Measurements from ENCODE around the gene AAR2. TPM values are rescaled to one million over a fixed set of nuclear protein-coding genes. Genes with fewer than 3 reads are reported as not detected.

AAR2 gene
- total RNA-seq, 8 experiments from 2014 or later = 18.1 to 32.5 (median 24.2) TPM

- no peak overlapping the region for H3K27ac ChIP-seq
- 0 to 59% (median 24%) methylated on average over 1 to 10 of the region's 14 CpGs; no CpG with 5 or more reads in 2 of the 10 experiments for WGBS, 10 experiments
- no peak for ATAC-seq (replicated peaks in 6 of 8)
- H3K4me3 ChIP-seq = no peak overlapping the region
- H3K4me1 ChIP-seq (replicated peaks in 1 of 2) = peaks cover 8 to 10% of the 10 kb centered on the region in 2 donors
- in situ Hi-C loops (cut with MboI; ENCODE audit: low pct_unique_long_range_greater_than_20kb in 2 of 9, low sequenced_read_pairs in 9 of 9, unreplicated experiment in 9 of 9) = no loop called here
Measured at GRCh38 chr20:36303020-36303595, 66.8 kb downstream of the AAR2 start.

GRCh38 chr20:36303831-36304230 lies 67.6 kb downstream of the AAR2 start:
- ATAC-seq (replicated peaks in 6 of 8) = no peak
- no peak overlapping the region for H3K27ac ChIP-seq
- peaks cover 8 to 10% of the 10 kb centered on the region in 2 donors for H3K4me1 ChIP-seq (replicated peaks in 1 of 2)
- no peak overlapping the region for H3K4me3 ChIP-seq
- WGBS, 10 experiments = 0 to 67% (median 60%) methylated on average over 1 of the region's 1 CpG; no CpG with 5 or more reads in 5 of the 10 experiments
- in situ Hi-C loops (cut with MboI; ENCODE audit: low pct_unique_long_range_greater_than_20kb in 2 of 9, low sequenced_read_pairs in 9 of 9, unreplicated experiment in 9 of 9) = no loop called here

- Histone ChIP-seq H3K4me1 (replicated peaks in 1 of 2) (peaks cover 8 to 10% of the 10 kb centered on the region in 2 donors), H3K27ac (no peak overlapping the region), H3K4me3 (no peak overlapping the region)
- 11 to 58% (median 30%) methylated on average over 1 to 6 of the region's 10 CpGs; no CpG with 5 or more reads in 1 of the 10 experiments for WGBS, 10 experiments
- in situ Hi-C loops (cut with MboI; ENCODE audit: low pct_unique_long_range_greater_than_20kb in 2 of 9, low sequenced_read_pairs in 9 of 9, unreplicated experiment in 9 of 9) = no loop called here
- no peak for ATAC-seq (replicated peaks in 6 of 8)
Measured at GRCh38 chr20:36304786-36305495, 68.7 kb downstream of the AAR2 start.

GRCh38 chr20:36305602-36306551 lies 69.6 kb downstream of the AAR2 start, which contains the start of gene DLGAP4:
Gene DLGAP4, plus strand, starts transcription at chr20:36306339. Its CDS starts 125,379 bp downstream, at chr20:36431718.
- Histone ChIP-seq H3K4me3 (peak within 1 kb of the TSS; percentile 46 to 80 (median 53)), H3K4me1 (replicated peaks in 1 of 2) (peaks cover 8 to 10% of the 10 kb centered on the region in 2 donors), H3K27ac (no peak within 1 kb of the TSS)
- in situ Hi-C loops (cut with MboI; ENCODE audit: low pct_unique_long_range_greater_than_20kb in 2 of 9, low sequenced_read_pairs in 9 of 9, unreplicated experiment in 9 of 9) = no loop called here
- 0 to 20% (median 0%) methylated on average over 1 to 4 of the region's 96 CpGs; no CpG with 5 or more reads in 7 of the 10 experiments for WGBS, 10 experiments
- ATAC-seq (replicated peaks in 6 of 8) = peak; percentile 39 to 78 (median 70)

Other genes with a start within 250 kb of the AAR2 start
- gene EPB41L1, start 81.7 kb upstream of the AAR2 start, total RNA-seq = 100 to 1,000 TPM in 1 of 8 experiments, 10 to 100 TPM in 6, 1 to 10 TPM in 1; 7.4 to 101 (median 25.0) TPM
- gene DLGAP4, start 69.9 kb downstream of the AAR2 start, total RNA-seq = 10 to 100 TPM; 13.3 to 51.8 (median 40.0) TPM

Measured in motor neuron (in vitro differentiated cells).